ENCODE data around the gene GLIPR1L1. TPM values are rescaled to one million over a fixed set of nuclear protein-coding genes. Genes with fewer than 3 reads are reported as not detected.
"Not testable (repeated sequence)": the region's sequence is repeated elsewhere in the genome, so short reads cannot be mapped to it uniquely, and the experiment has no call there.

Gene GLIPR1L1
- total RNA-seq, 1 experiment from 2014 or later, result not detected

DNA sequence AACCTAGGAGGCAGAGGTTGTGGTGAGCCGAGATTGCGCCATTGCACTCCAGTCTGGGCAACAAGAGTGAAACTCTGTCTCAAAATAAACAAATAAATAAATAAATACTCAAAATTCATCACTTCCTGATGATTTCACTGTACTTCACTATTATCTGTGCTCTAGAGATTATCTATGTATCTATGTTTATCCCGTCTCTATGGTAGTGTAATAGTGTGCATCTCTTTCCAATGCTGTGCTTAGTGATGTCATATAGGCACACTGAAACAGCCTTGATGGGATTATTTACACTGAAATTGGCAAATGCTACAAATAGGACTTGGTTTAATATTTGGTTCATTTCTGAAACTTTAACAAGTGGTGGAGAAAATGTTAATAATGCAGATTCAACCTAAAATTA, 10.8 kb upstream of the GLIPR1L1 start:
- no peak overlapping the region for H3K4me3 ChIP-seq
- no peak overlapping the region for H3K27ac ChIP-seq
- no peaks in the 10 kb centered on the region for H3K9me3 ChIP-seq (replicated peaks)
- H3K27me3 ChIP-seq (replicated peaks), result no peaks in the 10 kb centered on the region
- no peaks in the 10 kb centered on the region for H3K36me3 ChIP-seq
- DNase-seq (ENCODE audit: low read depth in 1 of 2, low spot score in 2 of 2), result no peak
- H3K4me1 ChIP-seq (replicated peaks), result no peaks in the 10 kb centered on the region

DNA sequence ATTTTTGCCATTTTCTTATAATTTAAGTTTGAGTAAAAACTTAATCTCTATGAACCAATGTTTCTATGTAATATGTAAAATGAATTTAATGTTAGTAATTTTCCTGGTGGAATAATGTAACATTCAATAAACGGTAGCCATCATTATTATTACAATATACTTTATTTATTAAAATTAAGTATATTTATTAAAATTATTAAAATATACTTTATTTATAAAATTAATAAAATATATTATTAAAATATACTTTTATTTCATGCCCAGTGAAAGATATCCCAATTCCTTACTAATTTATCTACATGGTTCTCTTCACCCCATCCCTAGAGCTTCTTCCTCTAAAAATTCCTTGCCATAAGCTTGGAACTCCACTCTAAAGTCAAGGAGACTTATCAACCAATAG, 6.8 kb upstream of the GLIPR1L1 start:
- H3K27me3 ChIP-seq (replicated peaks), result no peaks in the 10 kb centered on the region
- H3K27ac ChIP-seq, result no peak overlapping the region

DNA sequence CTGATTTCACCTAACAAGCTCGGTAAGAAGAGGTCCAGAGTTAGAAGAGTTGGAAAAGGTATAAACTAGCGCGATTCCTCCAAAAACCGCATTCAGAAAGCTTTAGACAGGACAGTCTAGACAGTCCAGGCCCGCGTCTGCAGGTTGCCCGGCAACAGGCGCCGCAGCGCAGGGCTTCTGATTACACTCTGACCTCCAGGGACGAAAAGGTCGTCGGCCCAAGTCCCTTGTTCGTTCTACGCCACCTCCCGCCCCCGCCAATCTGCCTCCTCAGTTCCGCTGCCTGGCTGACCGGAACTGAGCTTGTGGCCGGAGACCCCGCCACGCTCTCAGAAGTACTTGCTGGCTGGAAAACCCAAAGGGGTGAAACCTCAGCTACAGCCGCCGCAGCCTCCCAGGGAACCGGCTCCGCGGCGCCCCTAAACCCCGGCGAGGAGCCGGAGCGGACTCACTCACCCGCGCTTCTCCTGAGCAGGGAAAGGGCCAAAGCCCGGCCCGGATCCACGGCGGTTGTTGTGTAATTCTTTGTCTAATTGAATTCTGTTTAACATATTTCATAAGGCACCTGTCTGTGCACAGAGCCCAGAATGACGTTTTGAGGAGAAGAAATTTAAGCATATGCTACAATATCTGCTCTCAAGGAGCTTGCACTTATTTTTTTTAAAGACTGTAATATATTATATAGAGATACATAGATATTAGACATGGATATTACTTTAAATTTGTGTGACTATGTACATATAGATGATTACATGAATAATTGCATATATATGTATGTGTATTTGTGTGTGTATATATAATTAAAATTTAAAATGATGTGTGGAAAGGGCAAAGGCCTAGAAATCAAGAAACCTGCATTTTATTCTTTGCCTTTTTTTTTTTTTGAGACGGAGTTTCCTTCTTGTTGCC, 4.3 kb upstream of the GLIPR1L1 start, which contains the start of gene CAPS2:
CAPS2 (minus strand) TSS at position 407 of the 909 bp plus-strand sequence. CDS start 3,826 bp downstream, outside the sequence.
- peak within 1 kb of the TSS; percentile 60 for H3K4me3 ChIP-seq
- peak; percentile 72 to 75 for DNase-seq (ENCODE audit: low read depth in 1 of 2, low spot score in 2 of 2)
- H3K36me3 ChIP-seq, result no peaks in the 10 kb centered on the region
- H3K27ac ChIP-seq, result no peak within 1 kb of the TSS; the same call in 1 of the 2 replicates
- no peaks in the 10 kb centered on the region for H3K9me3 ChIP-seq (replicated peaks)
- no peaks in the 10 kb centered on the region for H3K27me3 ChIP-seq (replicated peaks)
- H3K4me1 ChIP-seq (replicated peaks), result peaks cover 6% of the 10 kb centered on the region; the same call in 1 of the 2 replicates

More for the DNA sequence above, 6.8 kb upstream of the GLIPR1L1 start:
- Histone ChIP-seq H3K9me3 (replicated peaks) (no peaks in the 10 kb centered on the region), H3K36me3 (no peaks in the 10 kb centered on the region), H3K4me1 (replicated peaks) (peaks cover 6% of the 10 kb centered on the region; the same call in 1 of the 2 replicates), H3K4me3 (no peak overlapping the region)
- DNase-seq (ENCODE audit: low read depth in 1 of 2, low spot score in 2 of 2), result no peak

DNA sequence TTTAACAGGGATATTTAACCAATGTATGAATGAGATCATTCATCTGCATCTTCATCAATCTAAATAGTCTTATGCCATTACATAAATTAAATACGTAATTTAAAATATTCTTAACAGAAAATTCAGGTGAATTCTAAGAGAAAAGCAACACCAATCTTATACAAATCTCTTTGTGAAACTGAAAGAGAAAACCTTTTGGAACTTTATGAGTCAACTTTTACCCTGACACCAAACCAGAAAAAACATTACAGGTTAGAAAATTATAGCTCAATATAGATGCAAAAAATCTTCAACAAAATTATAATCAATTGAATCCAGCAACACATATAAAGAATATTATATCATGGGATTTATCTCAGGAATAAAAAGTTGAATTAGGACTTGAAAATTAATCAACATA, 3.4 kb downstream of the GLIPR1L1 start:
- no peaks in the 10 kb centered on the region for H3K4me1 ChIP-seq (replicated peaks)
- no peaks in the 10 kb centered on the region for H3K27me3 ChIP-seq (replicated peaks)
- no peak overlapping the region for H3K4me3 ChIP-seq
- no peaks in the 10 kb centered on the region for H3K36me3 ChIP-seq
- no peak overlapping the region for H3K27ac ChIP-seq
- no peak for DNase-seq (ENCODE audit: low read depth in 1 of 2, low spot score in 2 of 2)
- H3K9me3 ChIP-seq (replicated peaks), result no peaks in the 10 kb centered on the region

DNA sequence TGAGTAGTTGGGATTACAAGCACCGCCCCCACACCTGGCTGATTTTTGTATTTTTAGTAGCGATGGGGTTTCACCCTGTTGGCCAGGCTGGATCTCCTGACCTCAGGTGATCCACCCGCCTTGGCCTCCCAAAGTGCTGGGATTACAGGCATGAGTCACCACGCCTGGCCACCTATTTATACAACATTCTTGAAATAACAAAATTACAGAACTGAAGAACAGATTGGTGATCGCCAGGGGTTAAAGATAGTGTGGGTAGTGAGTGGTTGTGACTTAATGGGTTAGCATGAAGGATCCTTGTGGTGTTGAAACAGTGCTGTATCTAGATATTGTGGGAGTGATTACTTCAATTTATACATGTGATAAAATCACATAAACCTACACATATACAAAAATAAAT, 7.4 kb downstream of the GLIPR1L1 start:
- no peaks in the 10 kb centered on the region for H3K4me1 ChIP-seq (replicated peaks)
- H3K27ac ChIP-seq, result no peak overlapping the region
- no peak overlapping the region for H3K4me3 ChIP-seq
- H3K36me3 ChIP-seq, result no peaks in the 10 kb centered on the region
- no peaks in the 10 kb centered on the region for H3K27me3 ChIP-seq (replicated peaks)
- DNase-seq (ENCODE audit: low read depth in 1 of 2, low spot score in 2 of 2), result no peak
- no peaks in the 10 kb centered on the region for H3K9me3 ChIP-seq (replicated peaks)

DNA sequence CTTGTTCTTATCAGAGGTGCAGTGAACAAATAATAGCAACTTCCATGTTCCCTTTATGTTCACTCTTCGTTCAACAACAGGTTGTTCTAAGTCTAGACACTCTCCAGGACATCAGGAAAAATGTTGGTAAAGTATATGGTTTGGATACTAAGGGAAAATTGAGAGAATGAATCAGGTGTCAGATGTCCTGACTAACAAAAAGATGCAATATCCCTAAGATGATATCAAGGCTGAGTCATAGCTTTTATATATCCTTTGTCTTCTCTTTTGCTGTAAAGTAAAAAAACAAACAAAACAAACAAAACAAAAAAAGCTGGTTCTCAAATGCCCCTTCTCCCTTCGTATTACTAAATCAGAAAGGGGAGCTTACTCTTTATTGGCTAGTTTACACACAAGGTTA, 11.1 kb downstream of the GLIPR1L1 start:
- Histone ChIP-seq H3K4me3 (no peak overlapping the region), H3K36me3 (no peaks in the 10 kb centered on the region), H3K27ac (no peak overlapping the region), H3K9me3 (replicated peaks) (no peaks in the 10 kb centered on the region), H3K4me1 (replicated peaks) (no peaks in the 10 kb centered on the region), H3K27me3 (replicated peaks) (no peaks in the 10 kb centered on the region)
- DNase-seq (ENCODE audit: low read depth in 1 of 2, low spot score in 2 of 2), result no peak

DNA sequence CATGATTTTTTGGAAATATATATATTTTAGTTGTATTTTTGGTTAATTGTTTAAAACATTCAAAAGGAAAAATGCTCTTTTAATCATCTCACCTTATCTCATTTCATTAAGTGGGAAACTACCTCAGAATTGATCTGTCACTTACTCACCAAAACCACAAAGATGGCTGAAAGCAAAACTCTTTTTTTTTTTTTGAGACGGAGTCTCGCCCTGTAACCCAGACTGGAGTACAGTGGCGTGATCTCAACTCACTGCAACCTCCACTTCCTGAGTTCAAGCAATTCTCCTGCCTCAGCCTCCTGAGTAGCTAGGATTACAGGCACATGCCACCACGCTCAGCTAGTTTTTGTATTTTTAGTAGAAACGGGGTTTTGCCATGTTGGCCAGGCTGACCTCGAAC, 11.7 kb downstream of the GLIPR1L1 start:
- not testable (repeated sequence) for H3K27me3 ChIP-seq (replicated peaks); H3K4me1 ChIP-seq (replicated peaks); H3K27ac ChIP-seq; H3K4me3 ChIP-seq; H3K36me3 ChIP-seq; DNase-seq (ENCODE audit: low read depth in 1 of 2, low spot score in 2 of 2); H3K9me3 ChIP-seq (replicated peaks)

DNA sequence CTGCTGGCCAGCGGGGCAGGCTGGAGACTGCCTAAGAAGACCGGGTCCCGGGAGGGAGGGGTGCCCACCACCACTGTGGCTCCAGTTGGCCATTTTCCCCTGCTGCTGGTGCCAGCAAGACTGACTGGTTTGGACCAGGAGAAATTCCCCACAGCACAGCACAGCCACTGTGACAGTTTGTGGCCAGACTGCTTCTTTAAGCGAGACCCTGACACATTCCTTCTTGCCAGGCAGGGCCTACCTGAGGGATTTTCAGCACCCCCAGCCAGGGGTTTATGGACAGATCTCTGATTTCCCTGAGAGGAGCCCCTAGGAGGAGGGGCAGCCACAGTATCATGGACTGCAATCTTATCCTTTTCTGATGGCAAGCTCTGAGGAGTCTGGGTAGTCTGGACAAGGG, 15.5 kb downstream of the GLIPR1L1 start:
- DNase-seq (ENCODE audit: low read depth in 1 of 2, low spot score in 2 of 2), result no peak
- Histone ChIP-seq H3K27ac (no peak overlapping the region), H3K36me3 (no peaks in the 10 kb centered on the region), H3K4me1 (replicated peaks) (no peaks in the 10 kb centered on the region), H3K9me3 (replicated peaks) (no peaks in the 10 kb centered on the region), H3K4me3 (no peak overlapping the region), H3K27me3 (replicated peaks) (no peaks in the 10 kb centered on the region)

DNA sequence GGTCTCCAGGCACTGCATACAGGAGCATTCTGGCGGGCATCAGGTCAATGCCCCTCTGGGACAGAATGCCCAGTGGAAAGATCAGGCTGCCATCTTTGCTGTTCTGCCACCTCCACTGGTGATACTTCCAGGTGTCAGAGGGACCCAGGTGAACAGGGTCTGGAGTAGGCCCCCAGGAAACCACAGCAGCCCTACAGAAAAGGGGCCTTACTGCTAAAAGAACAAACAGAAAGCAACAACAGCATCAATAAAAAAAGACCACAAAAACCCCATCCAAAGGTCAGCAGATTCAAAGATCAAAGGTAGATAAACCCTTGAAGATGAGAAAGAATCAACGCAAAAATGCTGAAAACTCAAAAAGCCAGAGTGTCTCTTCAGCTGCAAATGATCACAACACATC, 15.9 kb downstream of the GLIPR1L1 start:
- DNase-seq (ENCODE audit: low read depth in 1 of 2, low spot score in 2 of 2), result no peak
- H3K9me3 ChIP-seq (replicated peaks), result no peaks in the 10 kb centered on the region
- H3K4me3 ChIP-seq, result no peak overlapping the region
- no peak overlapping the region for H3K27ac ChIP-seq
- H3K27me3 ChIP-seq (replicated peaks), result no peaks in the 10 kb centered on the region
- no peaks in the 10 kb centered on the region for H3K36me3 ChIP-seq
- H3K4me1 ChIP-seq (replicated peaks), result no peaks in the 10 kb centered on the region

DNA sequence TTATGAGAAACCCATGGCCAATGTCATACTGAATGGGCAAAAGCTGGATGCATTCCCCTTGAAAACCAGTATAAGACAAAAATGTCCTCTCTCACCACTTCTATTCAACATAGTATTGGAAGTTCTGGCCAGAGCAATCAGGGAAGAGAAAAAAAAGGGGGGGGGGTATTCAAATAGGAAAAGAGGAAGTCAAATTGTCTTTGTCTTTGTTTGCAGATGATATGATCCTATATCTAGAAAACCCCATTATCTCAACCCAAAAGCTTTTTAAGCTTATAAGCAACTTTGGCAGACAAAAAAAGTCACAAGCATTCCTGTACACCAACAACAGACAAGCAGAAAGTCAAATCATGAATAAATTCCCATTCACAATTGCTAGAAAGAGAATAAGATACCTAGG, 19.5 kb downstream of the GLIPR1L1 start:
- Histone ChIP-seq H3K4me3 (no peak overlapping the region), H3K27ac (no peak overlapping the region), H3K36me3 (no peaks in the 10 kb centered on the region), H3K4me1 (replicated peaks) (no peaks in the 10 kb centered on the region), H3K9me3 (replicated peaks) (no peaks in the 10 kb centered on the region), H3K27me3 (replicated peaks) (no peaks in the 10 kb centered on the region)
- DNase-seq (ENCODE audit: low read depth in 1 of 2, low spot score in 2 of 2), result no peak

DNA sequence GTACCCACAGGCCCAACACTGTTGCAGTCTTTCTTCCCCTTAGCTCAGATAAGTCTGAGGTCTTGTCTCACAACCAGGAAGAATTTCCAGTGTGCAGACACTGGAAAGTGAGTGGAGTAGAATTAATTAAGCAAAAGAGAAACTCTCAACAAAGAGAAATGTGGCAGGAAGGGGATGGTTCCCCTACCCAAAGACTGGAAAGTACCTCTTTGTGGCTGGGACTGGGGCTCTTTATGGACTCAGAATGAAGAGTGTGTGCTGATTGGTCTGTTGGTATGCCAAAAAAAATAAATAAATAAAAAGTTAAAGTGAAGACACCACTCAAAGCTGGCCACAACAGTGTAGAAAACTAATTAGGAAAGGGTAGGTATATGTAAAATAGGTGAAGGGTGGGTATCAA, 26.4 kb downstream of the GLIPR1L1 start:
- H3K27me3 ChIP-seq (replicated peaks), result no peaks in the 10 kb centered on the region
- H3K4me3 ChIP-seq, result no peak overlapping the region
- H3K9me3 ChIP-seq (replicated peaks), result no peaks in the 10 kb centered on the region
- H3K4me1 ChIP-seq (replicated peaks), result no peaks in the 10 kb centered on the region
- H3K27ac ChIP-seq, result no peak overlapping the region
- H3K36me3 ChIP-seq, result no peaks in the 10 kb centered on the region
- no peak for DNase-seq (ENCODE audit: low read depth in 1 of 2, low spot score in 2 of 2)

DNA sequence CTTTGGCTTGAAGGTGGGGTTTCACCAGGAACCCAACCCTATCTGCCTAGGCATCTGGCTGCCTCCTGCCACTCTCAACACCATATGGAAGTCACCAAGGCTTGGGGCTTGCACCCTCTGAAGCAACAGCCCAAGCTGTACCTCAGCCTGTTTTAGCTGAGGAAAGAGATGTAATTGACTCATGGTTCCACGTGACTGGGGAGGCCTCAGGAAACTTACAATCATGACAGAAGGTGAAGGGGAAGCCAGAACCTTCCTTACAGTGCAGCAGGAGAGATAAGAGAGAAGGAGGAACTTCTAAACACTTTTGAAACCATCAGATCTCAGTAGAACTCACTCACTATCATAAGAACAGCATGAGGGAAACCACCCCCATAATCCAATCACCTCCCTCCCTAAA, 26.9 kb downstream of the GLIPR1L1 start:
- Histone ChIP-seq H3K4me1 (replicated peaks) (no peaks in the 10 kb centered on the region), H3K4me3 (no peak overlapping the region), H3K27ac (no peak overlapping the region), H3K9me3 (replicated peaks) (no peaks in the 10 kb centered on the region), H3K36me3 (no peaks in the 10 kb centered on the region), H3K27me3 (replicated peaks) (no peaks in the 10 kb centered on the region)
- DNase-seq (ENCODE audit: low read depth in 1 of 2, low spot score in 2 of 2), result no peak

DNA sequence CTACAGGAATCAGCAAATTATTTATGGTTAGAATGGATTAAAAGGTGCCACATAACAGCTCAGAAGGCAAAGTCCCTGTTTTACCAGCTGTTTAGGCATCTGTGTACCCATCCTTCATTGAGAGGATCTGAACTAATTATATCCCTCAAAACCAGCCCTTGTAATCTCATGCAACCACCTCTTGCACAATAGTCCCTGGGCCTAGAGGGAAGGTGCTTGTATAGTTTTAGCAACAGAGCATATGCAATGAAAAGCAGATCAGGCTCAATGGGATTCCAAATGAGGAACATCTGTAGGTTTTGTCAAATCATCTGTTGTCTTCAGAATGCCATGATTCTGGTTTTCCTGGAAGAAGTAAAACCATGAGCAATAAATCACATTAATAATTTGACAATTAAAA, 30.4 kb downstream of the GLIPR1L1 start:
- Histone ChIP-seq H3K9me3 (replicated peaks) (no peaks in the 10 kb centered on the region), H3K4me1 (replicated peaks) (no peaks in the 10 kb centered on the region), H3K27me3 (replicated peaks) (no peaks in the 10 kb centered on the region), H3K27ac (no peak overlapping the region), H3K36me3 (no peaks in the 10 kb centered on the region), H3K4me3 (no peak overlapping the region)
- no peak for DNase-seq (ENCODE audit: low read depth in 1 of 2, low spot score in 2 of 2)

DNA sequence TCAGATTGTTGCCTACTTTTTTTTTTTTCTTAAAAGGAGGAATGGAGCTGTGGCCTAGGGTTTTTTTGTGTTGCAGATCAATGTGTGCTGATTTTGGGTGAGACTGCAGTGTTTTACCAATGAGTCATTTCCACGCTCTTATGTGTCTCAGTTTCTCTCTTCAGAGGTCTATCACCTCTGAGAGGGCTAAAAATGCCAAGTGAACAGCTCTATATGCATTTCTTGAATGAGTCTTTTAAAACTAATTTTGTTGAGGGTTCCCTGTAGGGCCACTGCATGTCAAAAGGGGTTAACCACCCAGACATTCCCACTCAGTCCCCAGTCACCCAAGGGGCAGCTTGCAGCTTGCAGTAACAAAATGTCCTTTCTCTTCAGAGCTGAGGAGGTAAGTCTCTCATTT, 32.2 kb downstream of the GLIPR1L1 start:
- no peaks in the 10 kb centered on the region for H3K36me3 ChIP-seq
- H3K27me3 ChIP-seq (replicated peaks), result no peaks in the 10 kb centered on the region
- no peaks in the 10 kb centered on the region for H3K9me3 ChIP-seq (replicated peaks)
- H3K27ac ChIP-seq, result no peak overlapping the region
- DNase-seq (ENCODE audit: low read depth in 1 of 2, low spot score in 2 of 2), result no peak
- H3K4me3 ChIP-seq, result no peak overlapping the region
- no peaks in the 10 kb centered on the region for H3K4me1 ChIP-seq (replicated peaks)
